Body of pancreas (tissue), 4 donors: ENCODE results near the gene CCDC158.

Experiments used
- POLR2A ChIP-seq, 3 donors: fragments of 450-650 bp; IDR thresholded peaks; one replicate each; pipeline ENCODE4 v1.6.1; 2016; ENCODE audit warnings: antibody characterized with exemption in 3 of 3, mild to moderate bottlenecking in 2 of 3
- TF ChIP-seq, protein P1 (sequence below), 7 experiments: fragments of 450-650 bp in 4 of 7; fragments of 200-600 bp in 3 of 7; sonication (generic) in 3 of 7; IDR thresholded peaks; one replicate each; pipeline ENCODE4 v1.5.1; 2016 to 2019; ENCODE audit warnings: antibody characterized with exemption in 7 of 7

- TF ChIP-seq, protein P1, sequence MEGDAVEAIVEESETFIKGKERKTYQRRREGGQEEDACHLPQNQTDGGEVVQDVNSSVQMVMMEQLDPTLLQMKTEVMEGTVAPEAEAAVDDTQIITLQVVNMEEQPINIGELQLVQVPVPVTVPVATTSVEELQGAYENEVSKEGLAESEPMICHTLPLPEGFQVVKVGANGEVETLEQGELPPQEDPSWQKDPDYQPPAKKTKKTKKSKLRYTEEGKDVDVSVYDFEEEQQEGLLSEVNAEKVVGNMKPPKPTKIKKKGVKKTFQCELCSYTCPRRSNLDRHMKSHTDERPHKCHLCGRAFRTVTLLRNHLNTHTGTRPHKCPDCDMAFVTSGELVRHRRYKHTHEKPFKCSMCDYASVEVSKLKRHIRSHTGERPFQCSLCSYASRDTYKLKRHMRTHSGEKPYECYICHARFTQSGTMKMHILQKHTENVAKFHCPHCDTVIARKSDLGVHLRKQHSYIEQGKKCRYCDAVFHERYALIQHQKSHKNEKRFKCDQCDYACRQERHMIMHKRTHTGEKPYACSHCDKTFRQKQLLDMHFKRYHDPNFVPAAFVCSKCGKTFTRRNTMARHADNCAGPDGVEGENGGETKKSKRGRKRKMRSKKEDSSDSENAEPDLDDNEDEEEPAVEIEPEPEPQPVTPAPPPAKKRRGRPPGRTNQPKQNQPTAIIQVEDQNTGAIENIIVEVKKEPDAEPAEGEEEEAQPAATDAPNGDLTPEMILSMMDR (IDR thresholded peaks at IDR 0.05) = no peak
- no peak for TF ChIP-seq POLR2A (IDR thresholded peaks at IDR 0.05)
These were observed 86.1 kb downstream of the CCDC158 start for GRCh38 chr4:76334885-76335284.
